PC-9 (cell line): ENCODE measurements around the gene RUVBL2.

Experiments
- CTCF ChIP-seq: fragments of 200-600 bp; sonication (generic); conservative IDR thresholded peaks from 2 replicates; pipeline ENCODE4 v1.6.1; 2017; ENCODE audit warnings: mixed run types, antibody characterized with exemption, mild to moderate bottlenecking, moderate library complexity
- EZH2 ChIP-seq: fragments of 200-600 bp; sonication (generic); IDR thresholded peaks from 2 replicates; pipeline ENCODE4 v1.8.0; 2017; ENCODE audit warnings: antibody characterized with exemption, low read depth

DNA sequence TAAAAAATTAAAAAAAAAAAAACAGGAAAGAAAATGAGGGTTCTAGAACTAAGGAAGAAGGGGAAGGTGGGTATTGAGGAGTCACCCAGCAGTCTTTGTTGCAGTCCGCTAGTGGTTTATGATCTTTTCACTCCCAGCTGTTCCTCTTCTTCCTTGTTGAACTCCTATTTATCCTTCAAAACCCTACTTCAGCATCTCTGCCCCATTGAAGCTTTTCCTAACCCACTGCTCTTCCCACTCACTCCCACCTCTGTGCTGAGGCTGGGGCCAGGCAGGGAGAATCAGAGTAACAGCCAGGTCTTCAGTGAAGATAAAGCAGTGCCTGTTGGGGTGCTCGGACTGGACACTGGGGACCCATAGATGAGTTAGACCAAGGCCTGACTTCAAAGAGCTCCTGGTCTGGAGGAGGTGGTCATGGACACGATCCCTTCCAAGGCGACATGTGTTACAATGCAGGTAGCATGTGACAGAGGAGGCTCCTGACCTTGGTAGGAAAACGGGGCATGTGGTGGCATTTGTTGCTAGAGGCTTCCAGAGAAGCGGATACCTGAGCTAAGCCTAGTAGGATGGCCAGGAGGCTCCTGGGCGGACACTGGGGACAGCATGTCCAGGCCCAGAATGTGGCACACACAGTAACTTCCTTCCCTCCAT is 11.4 kb downstream of the RUVBL2 start:
- TF ChIP-seq CTCF (no peak), EZH2 (no peak)
